OCI-LY7 (cell line): ENCODE data around the gene SUDS3. TPM values are rescaled to one million over a fixed set of nuclear protein-coding genes. Genes with fewer than 3 reads are reported as not detected.

ENCODE experiments used
- BruUV-seq: library from RNA; stranded (reverse); fragments of 400-500 nt; replicated peaks from 2 replicates; lab custom pipeline; 2021; lab: Mats Ljungman, UMichigan
- CTCF ChIA-PET: fragments of 300-600 bp; sonication (Branson Sonifier 250); formaldehyde crosslinking; loops from one replicate; lab custom pipeline; 2022; ENCODE audit warnings: antibody characterized with exemption; ENCODE audit not compliant: unreplicated experiment; lab: Charles Lee
- POLR2A ChIA-PET: fragments of 300-600 bp; sonication (Branson Sonifier 250); formaldehyde crosslinking; loops from one replicate; lab custom pipeline; 2022; ENCODE audit warnings: antibody characterized with exemption; lab: Charles Lee
- DNase-seq: peaks from one replicate; pipeline ENCODE4 v3.0.0-alpha.2; 2015; ENCODE audit warnings: low spot score
- H2AFZ ChIP-seq: fragments of 200-600 bp; sonication (generic), shearing (Covaris generic); 2 replicates; pipeline ENCODE4 v1.6.1; 2014; ENCODE audit warnings: mild to moderate bottlenecking, antibody characterized with exemption, low read length, moderate library complexity
- H3K27ac ChIP-seq: fragments of 200-600 bp; sonication (generic); 2 replicates; pipeline ENCODE4 v1.5.1; 2014; ENCODE audit warnings: mixed run types, low read depth, mild to moderate bottlenecking, moderate library complexity, low read length, inconsistent platforms; ENCODE audit not compliant: poor library complexity, severe bottlenecking
- H3K36me3 ChIP-seq: fragments of 200-600 bp; sonication (generic); 2 replicates; pipeline ENCODE4 v1.6.1; 2014; ENCODE audit warnings: mild to moderate bottlenecking, antibody characterized with exemption, low read length, moderate library complexity, mixed read lengths; ENCODE audit not compliant: insufficient read depth
- H3K4me1 ChIP-seq: fragments of 200-600 bp; sonication (generic); 2 replicates; pipeline ENCODE4 v1.5.1; 2014; ENCODE audit warnings: mild to moderate bottlenecking, low read length; ENCODE audit not compliant: insufficient read depth, poor library complexity, severe bottlenecking
- H3K4me2 ChIP-seq: fragments of 200-600 bp; sonication (generic); 2 replicates; pipeline ENCODE4 v1.6.1; 2014; ENCODE audit warnings: mild to moderate bottlenecking, low read length
- H3K4me3 ChIP-seq: fragments of 200-600 bp; sonication (generic); 2 replicates; pipeline ENCODE4 v1.5.1; 2014; ENCODE audit warnings: mild to moderate bottlenecking, low read depth, low read length; ENCODE audit not compliant: poor library complexity, severe bottlenecking
- H3K79me2 ChIP-seq: fragments of 200-600 bp; sonication (generic); 2 replicates; pipeline ENCODE4 v1.6.1; 2016; ENCODE audit warnings: low read depth, mild to moderate bottlenecking, low read length, moderate library complexity, mixed read lengths; ENCODE audit not compliant: insufficient read depth
- H3K9me2 ChIP-seq: fragments of 200-600 bp; sonication (generic); 2 replicates; pipeline ENCODE4 v1.6.1; 2016; ENCODE audit warnings: mild to moderate bottlenecking, low read length, mixed read lengths; ENCODE audit not compliant: insufficient read depth
- H3K9me3 ChIP-seq: fragments of 200-600 bp; sonication (generic); 2 replicates; pipeline ENCODE4 v1.6.1; 2014; ENCODE audit warnings: mild to moderate bottlenecking, mixed run types, low read length, mixed read lengths
- H4K20me1 ChIP-seq: fragments of 200-600 bp; sonication (generic); 2 replicates; pipeline ENCODE4 v1.6.1; 2014; ENCODE audit warnings: mild to moderate bottlenecking, antibody characterized with exemption, low read length, moderate library complexity, mixed read lengths; ENCODE audit not compliant: insufficient read depth
- EZH2phosphoT487 ChIP-seq: fragments of 200-600 bp; sonication (generic); IDR thresholded peaks from 2 replicates; pipeline ENCODE4 v1.6.1; 2018; ENCODE audit warnings: low read depth, borderline replicate concordance, mild to moderate bottlenecking, mixed run types, antibody characterized with exemption, low read length, moderate library complexity, mixed read lengths
- intact Hi-C: fragments of 100-400 bp; cut with micrococcal nuclease; formaldehyde crosslinking; loops from one replicate; pipeline ENCODE4 v1.10.0; 2022; ENCODE audit not compliant: unreplicated experiment
- total RNA-seq, 2 experiments: library from RNA; depleted of rRNA in 1 of 2; stranded (reverse); fragments of >200 nt in 1 of 2; shearing (Covaris generic) in 1 of 2; gene quantifications; 2 replicates each; pipeline ENCODE4 v1.2.3, GENCODE V29; 2014 to 2022
- TF ChIP-seq, protein P1 (sequence below): fragments of 200-600 bp; sonication (generic); conservative IDR thresholded peaks from 2 replicates; pipeline ENCODE4 v1.5.1; 2014; ENCODE audit warnings: mild to moderate bottlenecking, antibody characterized with exemption, low read length, moderate library complexity, mixed read lengths

SUDS3 gene
- total RNA-seq, 2 experiments from 2014 or later, result 34.4 to 39.1 TPM

DNA sequence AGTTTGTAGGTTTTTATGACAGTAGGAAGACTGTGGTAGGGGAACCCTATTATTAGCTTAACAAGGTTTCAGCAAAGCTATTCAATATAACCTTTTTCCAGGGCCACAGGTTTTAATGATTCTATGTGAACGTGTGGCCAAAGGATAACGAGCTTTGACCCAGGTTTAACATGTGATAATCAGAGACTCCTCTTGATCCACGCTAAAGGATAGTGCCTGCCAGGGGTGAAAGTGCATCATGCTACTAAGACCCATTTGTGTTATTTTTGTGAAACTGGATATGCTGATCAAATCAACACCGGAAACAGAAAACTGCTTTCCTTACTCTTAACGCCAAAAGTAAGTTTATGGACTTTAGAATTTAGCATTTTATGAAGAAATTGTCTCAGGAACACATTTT, 2.7 kb upstream of the SUDS3 start:
- Histone ChIP-seq H3K4me1 (peaks cover 33% of the 10 kb centered on the region), H3K36me3 (no peaks in the 10 kb centered on the region), H3K4me3 (peak overlapping the region; percentile 97), H2AFZ (peak overlapping the region; percentile 65; the same call in 1 of the 2 replicates), H3K9me3 (no peaks in the 10 kb centered on the region), H4K20me1 (peaks cover 5% of the 10 kb centered on the region; the same call in 1 of the 2 replicates), H3K79me2 (peaks cover 19% of the 10 kb centered on the region), H3K27ac (no peak overlapping the region), H3K4me2 (peak overlapping the region; percentile 92), H3K9me2 (no peaks in the 10 kb centered on the region)
- ChIA-PET POLR2A (interaction anchor here (0.8 to 1.8 kb wide), 6 partner anchors 11 to 191 kb away, joined by 3 to 12 read pairs (median 6); no protein-coding TSS in a partner anchor), CTCF (interaction anchor here (0.8 to 1.2 kb wide), 2 partner anchors 192 to 252 kb away, joined by 3 to 8 read pairs; no protein-coding TSS in a partner anchor)
- TF ChIP-seq EZH2phosphoT487, result no peak
- TF ChIP-seq, protein P1, sequence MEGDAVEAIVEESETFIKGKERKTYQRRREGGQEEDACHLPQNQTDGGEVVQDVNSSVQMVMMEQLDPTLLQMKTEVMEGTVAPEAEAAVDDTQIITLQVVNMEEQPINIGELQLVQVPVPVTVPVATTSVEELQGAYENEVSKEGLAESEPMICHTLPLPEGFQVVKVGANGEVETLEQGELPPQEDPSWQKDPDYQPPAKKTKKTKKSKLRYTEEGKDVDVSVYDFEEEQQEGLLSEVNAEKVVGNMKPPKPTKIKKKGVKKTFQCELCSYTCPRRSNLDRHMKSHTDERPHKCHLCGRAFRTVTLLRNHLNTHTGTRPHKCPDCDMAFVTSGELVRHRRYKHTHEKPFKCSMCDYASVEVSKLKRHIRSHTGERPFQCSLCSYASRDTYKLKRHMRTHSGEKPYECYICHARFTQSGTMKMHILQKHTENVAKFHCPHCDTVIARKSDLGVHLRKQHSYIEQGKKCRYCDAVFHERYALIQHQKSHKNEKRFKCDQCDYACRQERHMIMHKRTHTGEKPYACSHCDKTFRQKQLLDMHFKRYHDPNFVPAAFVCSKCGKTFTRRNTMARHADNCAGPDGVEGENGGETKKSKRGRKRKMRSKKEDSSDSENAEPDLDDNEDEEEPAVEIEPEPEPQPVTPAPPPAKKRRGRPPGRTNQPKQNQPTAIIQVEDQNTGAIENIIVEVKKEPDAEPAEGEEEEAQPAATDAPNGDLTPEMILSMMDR, result no peak
- BruUV-seq, result no TSS peak
- intact Hi-C loops, result loop anchor here (5.0 kb wide), 2 partner anchors 136 to 236 kb away; partner anchors contain the start of gene PEBP1
- DNase-seq, result no peak

DNA sequence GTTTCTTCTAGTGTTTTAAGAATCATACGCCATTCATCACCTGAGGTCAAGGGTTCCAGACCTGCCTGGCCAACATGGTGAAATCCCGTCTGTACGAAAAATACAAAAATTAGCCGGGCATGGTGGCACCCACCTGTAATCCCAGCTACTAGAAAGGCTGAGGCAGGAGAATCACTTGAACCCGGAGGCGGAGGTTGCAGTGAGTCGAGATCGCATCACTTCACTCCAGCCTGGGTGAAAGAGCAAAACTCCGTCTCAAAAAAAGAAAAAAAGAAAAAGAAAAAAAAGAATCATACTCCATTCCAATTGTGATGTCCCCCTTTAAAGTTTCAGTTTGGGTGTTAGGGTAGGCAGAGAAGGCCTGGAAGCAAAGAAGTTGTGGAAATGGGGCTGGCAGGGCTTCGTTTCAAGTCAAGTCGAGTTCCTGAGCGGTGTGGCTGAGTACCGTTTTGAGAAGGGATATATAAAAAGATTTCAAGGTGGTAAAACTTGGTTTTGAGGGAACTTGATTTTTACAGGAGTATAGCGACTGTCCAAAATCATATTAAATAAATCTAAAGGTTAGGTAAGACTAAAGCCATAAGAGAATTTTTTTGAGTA, 2.1 kb upstream of the SUDS3 start:
- Histone ChIP-seq H3K4me3 (peak overlapping the region; percentile 97), H3K9me3 (no peaks in the 10 kb centered on the region), H3K36me3 (peaks cover 5% of the 10 kb centered on the region; the same call in 1 of the 2 replicates), H3K79me2 (peaks cover 26% of the 10 kb centered on the region), H3K9me2 (no peaks in the 10 kb centered on the region), H3K4me1 (peaks cover 33% of the 10 kb centered on the region), H2AFZ (no peak overlapping the region), H3K27ac (no peak overlapping the region), H4K20me1 (peaks cover 5% of the 10 kb centered on the region; the same call in 1 of the 2 replicates), H3K4me2 (peak overlapping the region; percentile 92)
- TF ChIP-seq, protein P1, result no peak
- no peak for TF ChIP-seq EZH2phosphoT487
- ChIA-PET CTCF (no interaction called here), POLR2A (interaction anchor here (1.8 kb wide), 3 partner anchors 15 to 190 kb away, joined by 7 to 12 read pairs (median 9); no protein-coding TSS in a partner anchor)
- BruUV-seq, result no TSS peak
- no peak for DNase-seq
- intact Hi-C loops, result loop anchor here (5.0 kb wide), 2 partner anchors 137 to 237 kb away; partner anchors contain the start of gene PEBP1
